NOMO-1 treated with DMSO at 0.1 percent for 48 hours (cell line): Measurements from ENCODE around the gene RERE.

ENCODE experiments used
- DNase-seq: peaks from one replicate; lab custom pipeline; 2025; ENCODE audit not compliant: unreplicated experiment; lab: John Stamatoyannopoulos, UW

The RERE gene

GRCh38 chr1:8371372-8371991 is 446.0 kb downstream of the RERE start:
- no peak for DNase-seq

GRCh38 chr1:8370905-8371315 is 446.5 kb downstream of the RERE start:
- DNase-seq = no peak

DNA sequence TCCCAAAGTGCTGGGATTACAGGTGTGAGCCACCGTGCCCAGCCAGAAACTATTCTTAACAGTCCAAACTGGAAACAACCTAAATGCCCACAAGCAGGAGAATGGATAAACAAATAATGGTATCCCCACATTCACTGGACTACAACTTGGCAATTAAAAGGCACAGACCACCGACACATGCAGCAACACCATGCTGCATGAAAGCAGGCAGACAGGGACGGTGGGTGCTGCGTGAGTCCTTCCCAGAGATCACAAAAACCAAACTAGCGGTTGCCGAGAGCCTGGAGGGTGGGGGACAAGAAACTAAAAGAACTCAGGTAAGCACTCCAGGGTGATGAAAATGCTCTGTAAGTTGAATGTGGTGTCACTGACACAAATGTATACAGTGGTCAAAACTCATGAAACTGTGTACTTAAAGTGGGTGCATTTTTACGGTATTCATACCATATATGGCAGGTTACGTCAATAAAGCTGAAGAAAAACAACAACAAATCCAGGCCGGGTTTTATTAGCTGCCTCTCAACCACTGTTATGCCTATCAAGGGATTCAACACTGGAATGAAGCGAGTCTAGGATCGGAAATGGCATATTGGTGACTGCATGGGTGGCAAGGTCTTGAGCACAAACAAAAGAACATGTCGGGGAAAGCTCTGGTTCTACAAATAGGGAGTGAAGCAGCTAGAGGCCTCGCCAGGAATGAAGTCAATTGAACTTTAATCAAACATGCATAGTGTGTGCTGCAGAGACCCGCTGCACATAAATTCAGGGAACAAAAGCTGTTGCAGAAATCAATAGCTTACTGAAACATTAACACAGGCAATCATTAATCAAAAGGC is 447.2 kb downstream of the RERE start:
- no peak for DNase-seq

DNA sequence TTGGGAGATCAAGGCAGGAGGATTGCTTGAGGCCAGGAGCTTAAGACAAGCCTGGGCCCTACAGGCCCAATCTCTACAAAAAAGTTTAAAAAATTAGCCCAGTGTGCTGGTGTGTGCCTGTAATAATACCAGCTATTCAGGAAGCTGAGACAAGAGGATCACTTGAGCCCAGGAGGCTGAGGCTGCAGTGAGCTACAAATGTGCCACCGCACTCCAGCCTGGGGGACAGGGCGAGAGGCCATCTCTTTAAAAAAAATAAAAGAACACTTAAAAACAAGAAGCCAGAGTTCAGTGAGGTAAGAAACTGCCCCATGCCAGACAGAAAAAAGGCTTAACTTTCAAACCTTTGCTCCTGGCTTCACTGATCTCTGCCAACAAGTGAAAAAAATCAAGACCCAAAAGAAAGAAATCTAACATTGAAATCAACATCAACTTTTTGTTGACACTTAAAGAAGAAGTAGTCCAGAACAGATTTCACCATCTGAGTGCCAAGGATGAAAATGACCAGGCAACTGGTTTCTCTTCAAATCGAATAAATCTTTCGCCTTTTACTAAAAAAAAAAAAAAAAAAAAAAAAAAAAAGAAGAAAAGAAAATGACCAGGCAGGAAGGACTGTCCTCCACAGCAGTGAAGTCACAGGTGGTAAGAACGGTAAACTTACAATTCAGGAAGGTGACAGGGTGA is 448.3 kb downstream of the RERE start:
- DNase-seq = no peak

- DNase-seq = no peak
Measured at GRCh38 chr1:8367571-8368194, 449.8 kb downstream of the RERE start.

DNA sequence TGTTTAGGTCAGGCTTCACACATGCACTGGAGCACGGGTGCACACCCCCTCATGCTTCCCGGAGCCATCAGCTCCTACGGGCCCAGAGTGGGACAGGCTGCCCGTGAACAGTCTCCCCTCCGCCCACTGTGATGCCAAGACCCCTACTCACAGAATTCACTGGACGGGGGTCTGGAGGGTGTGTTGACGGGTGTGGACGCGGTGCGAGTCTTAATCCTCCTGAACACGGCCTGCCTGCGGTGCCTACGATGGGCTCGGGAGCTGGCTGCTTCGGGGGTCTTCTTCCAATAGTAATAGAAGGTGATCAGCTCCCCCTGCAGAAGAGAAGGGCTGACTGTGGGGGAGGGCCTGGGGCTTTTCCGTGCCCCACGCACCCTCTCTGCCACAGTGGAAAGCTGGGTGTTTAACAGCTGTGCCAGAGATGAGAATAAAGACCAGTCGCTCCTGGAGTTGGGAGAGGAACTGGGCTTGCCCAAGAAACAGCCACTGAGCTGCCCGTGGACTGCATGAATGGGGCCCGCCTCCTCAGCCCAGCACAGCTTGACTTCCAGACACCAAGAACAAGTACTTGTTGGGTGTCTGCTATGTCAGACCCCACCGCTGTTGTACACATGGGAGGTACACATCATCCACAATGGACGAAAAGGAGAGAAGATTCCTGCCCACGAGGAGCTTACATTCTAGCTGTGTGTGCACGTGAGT is 451.6 kb downstream of the RERE start:
- no peak for DNase-seq

GRCh38 chr1:8364528-8365442 is 452.7 kb downstream of the RERE start:
- DNase-seq = no peak

GRCh38 chr1:8363767-8364301 is 453.6 kb downstream of the RERE start:
- no peak for DNase-seq

GRCh38 chr1:8363186-8363766 is 454.2 kb downstream of the RERE start:
- DNase-seq = no peak

GRCh38 chr1:8362701-8363101 is 454.7 kb downstream of the RERE start:
- DNase-seq = no peak

DNA sequence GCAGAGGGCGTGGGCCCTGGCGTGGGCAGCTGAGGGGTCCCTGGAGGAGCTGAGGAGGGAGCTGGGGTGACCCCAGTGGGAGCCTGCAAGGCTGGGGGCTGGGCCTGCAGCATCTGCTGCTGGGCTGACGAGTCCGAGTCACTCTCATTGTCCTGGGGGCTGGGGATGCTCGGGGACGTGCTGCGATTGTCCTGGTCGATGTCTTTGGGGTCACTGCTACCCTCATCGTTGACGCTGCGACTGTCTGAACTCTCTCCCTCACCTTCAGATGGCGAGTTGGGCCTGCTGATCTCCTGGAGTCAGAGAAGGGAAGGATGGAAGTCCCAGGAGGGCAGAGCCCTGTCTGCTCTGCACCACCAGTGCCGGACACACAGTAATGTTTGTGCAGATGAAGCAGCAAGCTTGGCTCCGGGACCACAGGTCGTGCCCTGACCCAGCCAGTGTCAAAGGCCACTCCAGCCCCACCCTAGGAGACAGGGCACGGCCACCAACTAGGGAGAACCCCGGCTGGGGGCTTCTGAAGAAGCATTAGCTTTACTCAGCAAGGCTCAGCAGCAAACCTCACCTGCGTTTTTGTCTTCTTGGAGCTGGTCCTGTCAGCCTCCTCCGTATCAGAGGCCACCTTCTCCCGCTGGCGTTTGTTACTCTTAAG is 456.1 kb downstream of the RERE start:
- no peak for DNase-seq

- DNase-seq = no peak
Measured at GRCh38 chr1:8360493-8361197, 456.8 kb downstream of the RERE start.

DNA sequence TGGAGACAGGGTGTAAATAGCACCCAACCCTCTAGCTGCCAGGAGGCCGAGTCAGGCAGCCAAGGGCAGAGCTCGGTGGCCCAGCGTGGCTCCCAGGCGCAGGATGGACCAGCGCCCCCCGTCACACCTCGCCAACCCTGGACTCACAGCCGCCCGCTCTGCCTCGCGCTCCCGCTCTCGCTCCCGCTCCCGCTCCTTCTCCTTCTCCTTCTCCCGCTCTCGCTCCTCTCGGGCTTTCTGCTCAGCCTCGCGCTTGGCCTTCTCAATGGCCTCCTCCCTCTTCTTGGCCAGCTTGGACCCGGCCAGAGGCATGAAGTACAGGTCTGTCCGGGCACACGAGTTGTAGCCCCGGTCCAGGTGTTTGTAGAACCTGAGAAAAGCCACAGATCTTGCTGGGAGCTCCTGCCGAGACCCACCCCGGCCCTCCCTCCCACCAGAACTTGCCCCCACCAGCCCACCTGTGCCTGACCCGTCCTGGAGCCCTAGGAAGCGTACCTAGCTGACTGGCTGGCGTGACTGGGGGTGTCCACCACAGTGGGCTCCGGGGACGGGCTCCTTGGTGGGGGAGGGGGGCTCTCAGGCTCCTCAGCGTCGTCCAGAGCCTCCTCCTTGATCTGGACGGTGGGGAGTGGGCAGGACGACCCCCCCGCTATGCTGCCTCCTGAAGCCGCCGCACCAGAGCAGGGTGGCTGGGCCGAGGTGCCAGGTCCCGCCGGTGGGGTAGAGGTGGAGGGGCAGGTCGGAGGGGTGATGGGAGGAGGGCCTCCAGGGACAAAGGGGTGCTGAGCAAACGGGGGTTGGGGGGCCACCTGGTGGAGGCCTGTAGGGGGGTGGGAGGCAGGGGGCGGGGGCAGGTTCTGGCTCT is 457.6 kb downstream of the RERE start:
- DNase-seq = no peak

GRCh38 chr1:8358897-8359616 is 458.4 kb downstream of the RERE start:
- DNase-seq = no peak

DNA sequence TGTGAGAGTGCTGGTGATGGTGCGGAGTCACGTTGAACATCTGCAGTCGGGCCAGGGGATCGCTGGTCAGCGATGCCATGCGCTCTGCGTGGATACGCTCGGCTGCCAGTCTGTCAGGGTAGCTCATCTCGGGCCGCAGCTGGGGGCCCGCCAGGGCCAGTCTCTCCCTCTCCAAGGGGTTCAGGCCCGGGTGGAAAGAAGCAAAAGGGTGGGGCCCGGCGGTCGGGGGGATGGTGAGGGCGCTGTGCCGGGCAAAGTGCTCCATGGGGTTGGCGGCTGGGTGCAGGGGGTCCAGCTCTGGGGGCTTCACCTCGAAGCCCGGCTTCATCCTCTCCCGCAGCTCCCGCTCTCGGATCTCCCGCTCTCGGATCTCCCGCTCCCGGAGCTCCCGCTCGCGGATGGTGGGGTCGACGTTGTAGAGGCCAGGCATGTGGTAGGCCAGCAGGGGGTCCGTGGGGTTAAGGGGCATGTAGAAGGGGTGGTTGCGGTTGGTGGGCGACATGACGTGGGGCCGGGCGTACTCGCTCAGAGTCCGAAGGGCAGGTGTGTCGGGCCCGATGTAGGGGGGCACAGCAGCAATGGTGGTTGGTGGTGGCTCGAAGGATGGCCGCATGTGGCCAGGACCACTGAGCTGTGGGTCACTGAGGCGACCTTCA is 459.1 kb downstream of the RERE start:
- no peak for DNase-seq
